Nephron (organoid): ENCODE results near the gene STEAP2.

Source experiments
- H3K27ac Mint-ChIP-seq, 3 experiments: 2 replicates each; pipeline ENCODE4 v1.8.0; 2020; ENCODE audit warnings: mixed read lengths in 3 of 3, mild to moderate bottlenecking in 2 of 3, moderate library complexity in 1 of 3
- H3K27me3 Mint-ChIP-seq: 2 replicates; pipeline ENCODE4 v1.8.0; 2021; ENCODE audit warnings: low read depth, mild to moderate bottlenecking, moderate library complexity, mixed read lengths
- H3K36me3 Mint-ChIP-seq: 2 replicates; pipeline ENCODE4 v1.8.0; 2020; ENCODE audit warnings: low read depth, mixed read lengths
- H3K4me1 Mint-ChIP-seq: 2 replicates; pipeline ENCODE4 v1.8.0; 2020; ENCODE audit warnings: mixed read lengths
- H3K4me3 Mint-ChIP-seq, 3 experiments: 2 replicates each; pipeline ENCODE4 v1.8.0; 2020; ENCODE audit warnings: mild to moderate bottlenecking in 3 of 3, mixed read lengths in 3 of 3, moderate library complexity in 2 of 3
- H3K9me3 Mint-ChIP-seq: 2 replicates; pipeline ENCODE4 v1.8.0; 2020; ENCODE audit warnings: mixed read lengths
- TF ChIP-seq, protein P1 (sequence below), 3 experiments: fragments of 200-600 bp; sonication (generic); IDR thresholded peaks; one replicate each; pipeline ENCODE4 v1.5.0; 2021; ENCODE audit warnings: antibody characterized with exemption in 3 of 3; ENCODE audit not compliant: unreplicated experiment in 3 of 3

Gene STEAP2

DNA sequence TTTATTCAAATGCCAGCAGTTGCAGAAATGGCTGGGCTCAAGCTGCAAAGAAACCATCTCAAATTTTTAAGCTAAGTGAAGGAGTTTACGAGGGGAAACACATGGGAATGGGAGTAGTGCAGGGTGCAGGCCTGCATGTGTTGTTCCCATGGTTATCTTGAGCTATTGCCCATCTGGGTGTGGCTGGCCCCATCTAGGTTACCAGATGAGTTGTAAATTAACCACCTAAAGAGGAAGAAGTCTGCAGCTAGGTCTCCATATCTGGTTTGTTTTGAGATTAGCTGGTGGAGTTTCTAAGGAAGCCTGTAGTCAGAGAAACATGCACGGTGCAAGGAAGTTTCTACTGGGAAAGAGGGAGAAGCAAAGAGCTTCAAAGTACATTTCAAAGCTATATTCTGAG is 23.3 kb upstream of the STEAP2 start:
- TF ChIP-seq, protein P1, sequence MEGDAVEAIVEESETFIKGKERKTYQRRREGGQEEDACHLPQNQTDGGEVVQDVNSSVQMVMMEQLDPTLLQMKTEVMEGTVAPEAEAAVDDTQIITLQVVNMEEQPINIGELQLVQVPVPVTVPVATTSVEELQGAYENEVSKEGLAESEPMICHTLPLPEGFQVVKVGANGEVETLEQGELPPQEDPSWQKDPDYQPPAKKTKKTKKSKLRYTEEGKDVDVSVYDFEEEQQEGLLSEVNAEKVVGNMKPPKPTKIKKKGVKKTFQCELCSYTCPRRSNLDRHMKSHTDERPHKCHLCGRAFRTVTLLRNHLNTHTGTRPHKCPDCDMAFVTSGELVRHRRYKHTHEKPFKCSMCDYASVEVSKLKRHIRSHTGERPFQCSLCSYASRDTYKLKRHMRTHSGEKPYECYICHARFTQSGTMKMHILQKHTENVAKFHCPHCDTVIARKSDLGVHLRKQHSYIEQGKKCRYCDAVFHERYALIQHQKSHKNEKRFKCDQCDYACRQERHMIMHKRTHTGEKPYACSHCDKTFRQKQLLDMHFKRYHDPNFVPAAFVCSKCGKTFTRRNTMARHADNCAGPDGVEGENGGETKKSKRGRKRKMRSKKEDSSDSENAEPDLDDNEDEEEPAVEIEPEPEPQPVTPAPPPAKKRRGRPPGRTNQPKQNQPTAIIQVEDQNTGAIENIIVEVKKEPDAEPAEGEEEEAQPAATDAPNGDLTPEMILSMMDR (IDR thresholded peaks at IDR 0.05; ENCODE audit: unreplicated experiment in 3 of 3), result no peak
- no peaks in the 10 kb centered on the region for H3K4me1 Mint-ChIP-seq
- H3K36me3 Mint-ChIP-seq, result no peaks in the 10 kb centered on the region
- peak overlapping the region; percentile 7 to 39 (median 18) for H3K27ac Mint-ChIP-seq
- H3K27me3 Mint-ChIP-seq, result no peaks in the 10 kb centered on the region
- H3K4me3 Mint-ChIP-seq, result no peak overlapping the region
- H3K9me3 Mint-ChIP-seq, result peaks cover 9% of the 10 kb centered on the region

DNA sequence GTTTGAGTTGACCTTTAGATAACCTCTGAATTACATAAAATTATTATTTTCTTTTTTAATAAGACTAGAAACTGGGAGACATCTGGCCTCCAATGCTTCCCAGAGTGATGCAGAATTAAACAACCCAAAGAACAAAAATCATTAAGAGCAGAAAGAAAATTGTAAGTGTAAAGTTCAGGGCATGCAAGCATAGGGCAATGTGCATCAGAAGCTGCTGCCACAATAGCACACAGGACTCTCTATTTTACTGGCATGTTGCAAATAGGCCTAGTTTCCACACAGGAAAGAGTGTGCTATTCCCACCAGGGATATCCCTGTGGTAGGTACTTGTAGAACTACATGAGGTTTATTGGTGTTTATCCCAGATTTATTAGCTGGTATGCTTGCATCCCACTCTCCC is 20.5 kb upstream of the STEAP2 start:
- H3K4me1 Mint-ChIP-seq, result no peaks in the 10 kb centered on the region

DNA sequence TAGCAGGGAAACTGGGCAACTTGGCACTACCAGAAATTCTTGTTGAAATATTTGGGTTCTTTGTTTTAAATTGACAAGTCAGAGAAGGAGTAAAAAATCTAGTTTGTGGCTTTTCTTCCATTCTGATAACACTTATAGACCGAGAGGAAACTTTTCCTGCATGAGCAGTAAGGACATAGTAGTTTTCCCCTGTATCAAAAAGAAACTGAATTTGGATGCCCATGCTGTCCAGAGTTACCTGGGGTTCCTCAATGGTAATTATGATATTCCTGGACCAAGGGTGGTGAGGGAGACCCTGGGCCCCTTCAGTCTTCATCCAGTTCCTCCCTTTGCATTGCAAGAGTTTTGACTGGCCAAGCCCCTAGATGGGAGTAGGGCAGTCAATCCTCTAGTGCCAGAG is 19.9 kb upstream of the STEAP2 start:
- Mint-ChIP-seq H3K36me3 (no peaks in the 10 kb centered on the region), H3K4me3 (no peak overlapping the region), H3K9me3 (peaks cover 7% of the 10 kb centered on the region), H3K27me3 (no peaks in the 10 kb centered on the region), H3K27ac (no peak overlapping the region), H3K4me1 (no peaks in the 10 kb centered on the region)
- TF ChIP-seq, protein P1 (IDR thresholded peaks at IDR 0.05; ENCODE audit: unreplicated experiment in 3 of 3), result no peak

More for the DNA sequence above, 20.5 kb upstream of the STEAP2 start:
- no peak overlapping the region for H3K4me3 Mint-ChIP-seq
- peaks cover 7% of the 10 kb centered on the region for H3K9me3 Mint-ChIP-seq
- TF ChIP-seq, protein P1 (IDR thresholded peaks at IDR 0.05; ENCODE audit: unreplicated experiment in 3 of 3), result no peak
- no peaks in the 10 kb centered on the region for H3K36me3 Mint-ChIP-seq
- H3K27me3 Mint-ChIP-seq, result no peaks in the 10 kb centered on the region
- no peak overlapping the region for H3K27ac Mint-ChIP-seq

- TF ChIP-seq, protein P1 (IDR thresholded peaks at IDR 0.05; ENCODE audit: unreplicated experiment in 3 of 3), result no peak
- Mint-ChIP-seq H3K4me1 (no peaks in the 10 kb centered on the region), H3K9me3 (peaks cover 7% of the 10 kb centered on the region), H3K4me3 (no peak overlapping the region), H3K27me3 (no peaks in the 10 kb centered on the region), H3K27ac (no peak overlapping the region), H3K36me3 (no peaks in the 10 kb centered on the region)
Observed at GRCh38 chr7:90192876-90193750, 18.4 kb upstream of the STEAP2 start.

- Mint-ChIP-seq H3K4me1 (no peaks in the 10 kb centered on the region), H3K27me3 (no peaks in the 10 kb centered on the region), H3K27ac (no peak overlapping the region), H3K36me3 (no peaks in the 10 kb centered on the region), H3K4me3 (no peak overlapping the region), H3K9me3 (peaks cover 1% of the 10 kb centered on the region)
- TF ChIP-seq, protein P1 (IDR thresholded peaks at IDR 0.05; ENCODE audit: unreplicated experiment in 3 of 3), result no peak
Observed at GRCh38 chr7:90194911-90195809, 16.4 kb upstream of the STEAP2 start.
